ENCODE measurements around the gene KDM4C.

- no peak for TF ChIP-seq CTCF (IDR thresholded peaks at IDR 0.05; ENCODE audit: low read length)
- TF ChIP-seq EZH2 (IDR thresholded peaks at IDR 0.05; ENCODE audit: borderline replicate concordance, low read length) = no peak
Measured at GRCh38 chr9:6987381-6987780, 229.6 kb downstream of the KDM4C start.
